Motor neuron (in vitro differentiated cells): ENCODE measurements around the gene ABHD16A. TPM values are rescaled to one million over a fixed set of nuclear protein-coding genes. Genes with fewer than 3 reads are reported as not detected.

Experiments used
- ATAC-seq, 8 experiments: fragments of 200-7000 bp; cut with Tn5 transposase; replicated peaks in 6 of 8; 2 replicates each; pipeline ENCODE4 v1.8.0; 2021; ENCODE audit warnings: mild to moderate bottlenecking in 8 of 8, moderate library complexity in 8 of 8
- H3K27ac ChIP-seq, 2 donors: fragments of 250-450 bp; sonication (Bioruptor Pico); 2 replicates each; pipeline ENCODE4 v1.9.0; 2021; ENCODE audit warnings: antibody characterized with exemption in 2 of 2, mild to moderate bottlenecking in 2 of 2, moderate library complexity in 1 of 2
- H3K4me1 ChIP-seq, 2 donors: fragments of 250-450 bp; sonication (Bioruptor Pico); replicated peaks in 1 of 2; 2 replicates each; pipeline ENCODE4 v1.6.1; 2021; ENCODE audit warnings: antibody characterized with exemption in 2 of 2, mild to moderate bottlenecking in 2 of 2, moderate library complexity in 1 of 2
- H3K4me3 ChIP-seq, 5 donors: fragments of 250-450 bp; sonication (Bioruptor Pico); 2 replicates each; pipeline ENCODE4 v1.9.0; 2021; ENCODE audit warnings: antibody characterized with exemption in 5 of 5, mild to moderate bottlenecking in 5 of 5, moderate library complexity in 4 of 5
- WGBS, 10 experiments: fragments of 450-650 bp; shearing (Covaris generic); methylation state at CpG; one replicate each; pipeline ENCODE4 v1.0.0; 2022; 5-methylcytosine and 5-hydroxymethylcytosine counted together
- in situ Hi-C, 9 experiments: fragments of 400-800 bp; cut with MboI; loops; one replicate each; pipeline ENCODE4 v1.15.0; 2021; ENCODE audit warnings: low sequenced_read_pairs in 9 of 9, low pct_unique_long_range_greater_than_20kb in 2 of 9; ENCODE audit not compliant: unreplicated experiment in 9 of 9
- total RNA-seq, 8 experiments: library from RNA; unstranded; fragments of 300-600 nt; gene quantifications; 2 replicates each; pipeline versions ENCODE4 v1.2.3 to v1.2.4, GENCODE V29; 2022

ABHD16A gene
- total RNA-seq, 8 experiments from 2014 or later = 43.8 to 69.0 (median 52.5) TPM

- ATAC-seq = peak in 2 of 8 experiments; percentile 5 to 10
- in situ Hi-C loops = loop anchor here in 1 of 9 experiments (25.0 kb wide), 1 partner anchor 171 kb away; the partner anchor contains the start of gene HSPA1B
- Histone ChIP-seq H3K4me1 (peaks cover 7 to 19% of the 10 kb centered on the region in 2 donors), H3K4me3 (peak overlapping the region; percentile 60 to 93 (median 84)), H3K27ac (peak overlapping the region; percentile 52 to 86)
- 0 to 20% (median 4%) methylated on average over 1 to 9 of the region's 15 CpGs; no CpG with 5 or more reads in 3 of the 10 experiments for WGBS, 10 experiments
These were observed 36.7 kb downstream of the ABHD16A start for GRCh38 chr6:31666337-31666965.

- H3K27ac ChIP-seq = peak within 1 kb of the TSS; percentile 93 to 96
- H3K4me1 ChIP-seq = peaks cover 11 to 19% of the 10 kb centered on the region in 2 donors
- H3K4me3 ChIP-seq = peak within 1 kb of the TSS; percentile 60 to 93 (median 84)
- in situ Hi-C loops = loop anchor here in 1 of 9 experiments (25.0 kb wide), 1 partner anchor 172 kb away; the partner anchor contains the start of gene HSPA1B
- peak; percentile 69 to 89 (median 83) for ATAC-seq
- WGBS, 10 experiments = 0% methylated on average over 2 to 7 of the region's 63 CpGs; no CpG with 5 or more reads in 8 of the 10 experiments
These were observed 37.4 kb downstream of the ABHD16A start, which contains the start of gene CSNK2B for GRCh38 chr6:31665501-31666336. Gene CSNK2B, plus strand, starts transcription at chr6:31666080. Its CDS starts 752 bp downstream, at chr6:31666832.

GRCh38 chr6:31664790-31665500 is 38.2 kb downstream of the ABHD16A start, which contains the start of gene GPANK1:
Gene GPANK1, minus strand, starts transcription at chr6:31664997. Its CDS starts 519 bp downstream, at chr6:31664478.
- 0 to 3% (median 0%) methylated on average over 6 to 23 of the region's 39 CpGs; no CpG with 5 or more reads in 3 of the 10 experiments for WGBS, 10 experiments
- peaks cover 11 to 19% of the 10 kb centered on the region in 2 donors for H3K4me1 ChIP-seq
- peak within 1 kb of the TSS; percentile 93 to 96 for H3K27ac ChIP-seq
- ATAC-seq = peak; percentile 15 to 47 (median 39)
- in situ Hi-C loops = loop anchor here in 1 of 9 experiments (25.0 kb wide), 1 partner anchor 172 kb away; the partner anchor contains the start of gene HSPA1B
- peak within 1 kb of the TSS; percentile 60 to 93 (median 84) for H3K4me3 ChIP-seq

GRCh38 chr6:31663961-31664789 is 38.9 kb downstream of the ABHD16A start:
- ATAC-seq = peak in 5 of 8 experiments; percentile 3 to 14 (median 5)
- in situ Hi-C loops = loop anchor here in 1 of 9 experiments (25.0 kb wide), 1 partner anchor 173 kb away; the partner anchor contains the start of gene HSPA1B
- 0 to 40% (median 14%) methylated on average over 1 to 9 of the region's 17 CpGs; no CpG with 5 or more reads in 2 of the 10 experiments for WGBS, 10 experiments
- H3K27ac ChIP-seq = peak overlapping the region; percentile 93 to 96
- peak overlapping the region; percentile 60 to 93 (median 84) for H3K4me3 ChIP-seq
- peaks cover 17 to 26% of the 10 kb centered on the region in 2 donors for H3K4me1 ChIP-seq

- H3K4me1 ChIP-seq = peaks cover 25 to 34% of the 10 kb centered on the region in 2 donors
- in situ Hi-C loops = loop anchor here in 1 of 9 experiments (25.0 kb wide), 1 partner anchor 174 kb away; the partner anchor contains the start of gene HSPA1B
- ATAC-seq = peak in 1 of 8 experiments; percentile 0
- H3K27ac ChIP-seq = peak overlapping the region; percentile 93 to 96
- peak overlapping the region; percentile 60 to 93 (median 84) for H3K4me3 ChIP-seq
- 46 to 100% (median 62%) methylated on average over 1 to 4 of the region's 9 CpGs; no CpG with 5 or more reads in 2 of the 10 experiments for WGBS, 10 experiments
These were observed 39.8 kb downstream of the ABHD16A start for GRCh38 chr6:31663126-31663960.

GRCh38 chr6:31662124-31662723 is 40.9 kb downstream of the ABHD16A start:
- no peak for ATAC-seq
- WGBS, 10 experiments = 73 to 100% (median 100%) methylated on average over 1 to 4 of the region's 12 CpGs; no CpG with 5 or more reads in 2 of the 10 experiments
- Histone ChIP-seq H3K27ac (no peak overlapping the region), H3K4me1 (peaks cover 29 to 39% of the 10 kb centered on the region in 2 donors), H3K4me3 (no peak overlapping the region)
- in situ Hi-C loops = loop anchor here in 1 of 9 experiments (25.0 kb wide), 1 partner anchor 175 kb away; the partner anchor contains the start of gene HSPA1B

GRCh38 chr6:31661262-31662123 is 41.6 kb downstream of the ABHD16A start:
- in situ Hi-C loops = loop anchor here in 1 of 9 experiments (25.0 kb wide), 1 partner anchor 176 kb away; the partner anchor contains the start of gene HSPA1B
- H3K4me1 ChIP-seq = peaks cover 29 to 32% of the 10 kb centered on the region in 2 donors
- peak overlapping the region; percentile 48 to 74 (median 57) for H3K4me3 ChIP-seq
- H3K27ac ChIP-seq = peak overlapping the region in 1 of 2 donors; percentile 79
- WGBS, 10 experiments = 70 to 100% (median 87%) methylated on average over 2 to 8 of the region's 12 CpGs; no CpG with 5 or more reads in 3 of the 10 experiments
- ATAC-seq = no peak

- peak; percentile 57 to 71 (median 68) for ATAC-seq
- Histone ChIP-seq H3K27ac (peak within 1 kb of the TSS; percentile 68 to 79), H3K4me1 (peaks cover 29 to 31% of the 10 kb centered on the region in 2 donors), H3K4me3 (peak within 1 kb of the TSS; percentile 48 to 74 (median 57))
- WGBS, 10 experiments = 0 to 2% (median 0%) methylated on average over 1 to 17 of the region's 52 CpGs; no CpG with 5 or more reads in 3 of the 10 experiments
- in situ Hi-C loops = loop anchor here in 1 of 9 experiments (25.0 kb wide), 1 partner anchor 177 kb away; the partner anchor contains the start of gene HSPA1B
These were observed 42.5 kb downstream of the ABHD16A start, which contains the start of gene C6orf47 for GRCh38 chr6:31660381-31661261. Gene C6orf47, minus strand, starts transcription at chr6:31660778. Its CDS starts 831 bp downstream, at chr6:31659947.
